Spleen (tissue), 11 donors: ENCODE measurements around the gene GTF2H4. TPM values are rescaled to one million over a fixed set of nuclear protein-coding genes. Genes with fewer than 3 reads are reported as not detected.

Experiments used
- DNase-seq: peaks from one replicate; pipeline ENCODE4 v3.0.0-alpha.2; 2020
- H3K27ac ChIP-seq, 8 donors: fragments of 200-600 bp; sonication (generic) in 7 of 8; 1 replicate in 4 of 8; 2 replicates in 4 of 8; pipeline versions ENCODE4 v1.5.0 to v1.8.0; 2016 to 2021; ENCODE audit warnings: inconsistent platforms in 4 of 8, mild to moderate bottlenecking in 4 of 8, moderate library complexity in 1 of 8
- H3K27me3 ChIP-seq, 7 donors: fragments of 200-600 bp; sonication (generic) in 6 of 7; replicated peaks in 1 of 7; 1 replicate in 4 of 7; 2 replicates in 3 of 7; pipeline versions ENCODE4 v1.5.0 to v1.8.0; 2016 to 2021; ENCODE audit warnings: inconsistent platforms in 3 of 7, mild to moderate bottlenecking in 1 of 7
- H3K36me3 ChIP-seq, 6 donors: fragments of 200-600 bp; sonication (generic) in 5 of 6; 1 replicate in 4 of 6; 2 replicates in 2 of 6; pipeline versions ENCODE4 v1.5.0 to v1.8.0; 2016 to 2021; ENCODE audit warnings: inconsistent platforms in 2 of 6
- H3K4me1 ChIP-seq, 6 donors: fragments of 200-600 bp; sonication (generic) in 5 of 6; 1 replicate in 3 of 6; 2 replicates in 3 of 6; pipeline versions ENCODE4 v1.5.0 to v1.8.0; 2016 to 2021; ENCODE audit warnings: inconsistent platforms in 3 of 6
- H3K4me3 ChIP-seq, 8 donors: fragments of 200-600 bp; sonication (generic) in 7 of 8; 1 replicate in 4 of 8; 2 replicates in 4 of 8; pipeline versions ENCODE4 v1.5.0 to v1.8.0; 2016 to 2021; ENCODE audit warnings: inconsistent platforms in 4 of 8, mild to moderate bottlenecking in 4 of 8, moderate library complexity in 2 of 8
- H3K9me3 ChIP-seq, 8 donors: fragments of 200-600 bp; sonication (generic) in 7 of 8; 1 replicate in 4 of 8; 2 replicates in 4 of 8; pipeline versions ENCODE4 v1.5.0 to v1.8.0; 2016 to 2021; ENCODE audit warnings: inconsistent platforms in 4 of 8
- POLR2A ChIP-seq, 3 donors: fragments of 450-650 bp; IDR thresholded peaks; one replicate each; pipeline ENCODE4 v1.5.1; 2017; ENCODE audit warnings: antibody characterized with exemption in 3 of 3, mild to moderate bottlenecking in 1 of 3
- POLR2AphosphoS5 ChIP-seq, 3 donors: sonication (generic); formaldehyde crosslinking; IDR thresholded peaks; one replicate each; pipeline ENCODE4 v1.5.1; 2017; ENCODE audit warnings: antibody characterized with exemption in 3 of 3
- WGBS, 5 donors: extraction: QIAGEN DNeasy Blood & Tissue Kit in 3 of 5; methylation state at CpG; one replicate each; pipeline versions ENCODE4 v1.1.5 to v1.1.7; 2013 to 2018; 5-methylcytosine and 5-hydroxymethylcytosine counted together
- intact Hi-C: fragments of 100-400 bp; cut with DNase I; formaldehyde crosslinking; loops from one replicate; pipeline ENCODE4 v1.15.0; 2023; ENCODE audit warnings: low total_unique reads
- polyA plus RNA-seq, 3 donors: library from polyadenylated mRNA; stranded (reverse); fragments of 200-250 nt; gene quantifications; one replicate each; pipeline ENCODE4 v1.2.1, GENCODE V29; 2013
- total RNA-seq, 7 donors: library from RNA; depleted of rRNA in 3 of 7; stranded (reverse); fragments of >200 nt in 3 of 7; fragmentation: NEBNext Ultra II Directional in 4 of 7; extraction: Animal tissue kit (Norgen Biotek cat#: 25700) in 4 of 7; gene quantifications; one replicate each; pipeline versions ENCODE4 v1.1.0 to v1.2.1, GENCODE V29; 2016 to 2021
- TF ChIP-seq, protein P1 (sequence below), 11 experiments: fragments of 200-600 bp in 7 of 11; fragments of 450-650 bp in 4 of 11; sonication (generic) in 4 of 11; IDR thresholded peaks in 8 of 11; conservative IDR thresholded peaks in 3 of 11; 1 replicate in 7 of 11; 2 replicates in 4 of 11; pipeline versions ENCODE4 v1.4.0 to v1.8.0; 2016 to 2021; ENCODE audit warnings: antibody characterized with exemption in 11 of 11, inconsistent platforms in 4 of 11, mild to moderate bottlenecking in 1 of 11
- donor health status: healthy with polysubstance abuse.
- donor health status: DM: no; HTN: no; CAD: no; lungs with moderate emphysema.
- donor health status: DM: no; HTN: no; CAD: no.
- donor health status: Bipolar disorder and iron deficiency.
- donor health status: healthy.
- donor health status: DM: no; HTN: no; CAD: no.
- donor health status: DM: yes; HTN: yes; CAD: no.

Gene GTF2H4
- total and polyA plus RNA-seq, 10 donors, result 20.6 to 49.7 (median 29.3) TPM

DNA sequence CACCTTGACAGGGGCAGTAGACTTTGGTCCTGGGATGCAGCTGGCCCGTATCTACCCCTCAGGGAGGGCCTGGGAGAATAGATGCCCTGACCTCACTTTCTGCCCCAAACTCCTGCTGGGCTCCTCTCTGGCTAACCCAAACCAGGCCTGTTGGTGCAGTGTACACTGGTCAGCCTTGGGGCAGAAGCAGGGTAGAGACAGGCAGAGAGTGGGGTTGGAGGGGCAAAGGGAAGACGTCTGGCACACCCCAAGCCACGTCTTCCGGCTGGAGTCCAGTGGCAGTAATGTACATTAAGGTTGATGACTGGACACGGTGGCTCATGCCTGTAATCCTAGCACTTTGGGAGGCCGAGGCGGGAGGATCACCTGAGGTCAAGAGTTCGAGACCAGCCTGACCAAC lies 14.3 kb upstream of the GTF2H4 start:
- peak; percentile 44 for DNase-seq
- no peaks in the 10 kb centered on the region for H3K4me1 ChIP-seq
- no peaks in the 10 kb centered on the region for H3K9me3 ChIP-seq
- no peak for TF ChIP-seq POLR2AphosphoS5 (IDR thresholded peaks at IDR 0.05)
- no peak for TF ChIP-seq POLR2A (IDR thresholded peaks at IDR 0.05)
- TF ChIP-seq, protein P1, sequence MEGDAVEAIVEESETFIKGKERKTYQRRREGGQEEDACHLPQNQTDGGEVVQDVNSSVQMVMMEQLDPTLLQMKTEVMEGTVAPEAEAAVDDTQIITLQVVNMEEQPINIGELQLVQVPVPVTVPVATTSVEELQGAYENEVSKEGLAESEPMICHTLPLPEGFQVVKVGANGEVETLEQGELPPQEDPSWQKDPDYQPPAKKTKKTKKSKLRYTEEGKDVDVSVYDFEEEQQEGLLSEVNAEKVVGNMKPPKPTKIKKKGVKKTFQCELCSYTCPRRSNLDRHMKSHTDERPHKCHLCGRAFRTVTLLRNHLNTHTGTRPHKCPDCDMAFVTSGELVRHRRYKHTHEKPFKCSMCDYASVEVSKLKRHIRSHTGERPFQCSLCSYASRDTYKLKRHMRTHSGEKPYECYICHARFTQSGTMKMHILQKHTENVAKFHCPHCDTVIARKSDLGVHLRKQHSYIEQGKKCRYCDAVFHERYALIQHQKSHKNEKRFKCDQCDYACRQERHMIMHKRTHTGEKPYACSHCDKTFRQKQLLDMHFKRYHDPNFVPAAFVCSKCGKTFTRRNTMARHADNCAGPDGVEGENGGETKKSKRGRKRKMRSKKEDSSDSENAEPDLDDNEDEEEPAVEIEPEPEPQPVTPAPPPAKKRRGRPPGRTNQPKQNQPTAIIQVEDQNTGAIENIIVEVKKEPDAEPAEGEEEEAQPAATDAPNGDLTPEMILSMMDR (IDR thresholded peaks at IDR 0.05 in 8 of 11, conservative IDR thresholded peaks at IDR 0.05 in 3 of 11), result no peak
- 88 to 96% (median 92%) methylated on average over 7 to 8 of the region's 8 CpGs for WGBS, 5 donors
- H3K4me3 ChIP-seq, result no peak overlapping the region
- intact Hi-C loops, result no loop called here
- H3K36me3 ChIP-seq, result peaks cover 0 to 97% (median 40%) of the 10 kb centered on the region in 6 donors
- no peaks in the 10 kb centered on the region for H3K27me3 ChIP-seq
- H3K27ac ChIP-seq, result no peak overlapping the region

DNA sequence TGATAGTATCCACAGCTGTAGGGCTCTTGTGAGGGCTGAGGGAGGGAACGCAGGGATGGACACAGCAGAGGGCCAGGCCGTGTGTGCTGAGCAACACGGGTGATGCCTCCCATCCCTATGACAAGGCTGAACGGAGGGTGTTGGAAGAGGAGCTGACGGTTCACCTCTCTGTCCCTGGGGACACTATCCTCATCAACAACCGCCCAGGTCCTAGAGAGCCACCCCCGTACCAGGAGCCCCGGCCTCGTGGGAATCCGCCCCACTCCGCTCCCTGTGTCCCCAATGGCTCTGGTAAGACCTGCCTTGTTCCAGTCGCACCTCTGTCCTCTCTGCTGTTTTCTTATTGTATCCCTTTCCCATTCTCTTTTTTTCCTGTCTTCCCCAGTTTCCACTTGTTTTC lies 13.6 kb upstream of the GTF2H4 start:
- Histone ChIP-seq H3K36me3 (peaks cover 0 to 97% (median 41%) of the 10 kb centered on the region in 6 donors), H3K9me3 (no peaks in the 10 kb centered on the region), H3K27ac (no peak overlapping the region), H3K4me3 (no peak overlapping the region), H3K4me1 (no peaks in the 10 kb centered on the region), H3K27me3 (no peaks in the 10 kb centered on the region)
- TF ChIP-seq, protein P1 (IDR thresholded peaks at IDR 0.05 in 8 of 11, conservative IDR thresholded peaks at IDR 0.05 in 3 of 11), result no peak
- TF ChIP-seq POLR2A (IDR thresholded peaks at IDR 0.05) (no peak), POLR2AphosphoS5 (IDR thresholded peaks at IDR 0.05) (no peak)
- intact Hi-C loops, result no loop called here
- DNase-seq, result peak; percentile 51
- 87 to 96% (median 90%) methylated on average over 12 of the region's 12 CpGs for WGBS, 5 donors

DNA sequence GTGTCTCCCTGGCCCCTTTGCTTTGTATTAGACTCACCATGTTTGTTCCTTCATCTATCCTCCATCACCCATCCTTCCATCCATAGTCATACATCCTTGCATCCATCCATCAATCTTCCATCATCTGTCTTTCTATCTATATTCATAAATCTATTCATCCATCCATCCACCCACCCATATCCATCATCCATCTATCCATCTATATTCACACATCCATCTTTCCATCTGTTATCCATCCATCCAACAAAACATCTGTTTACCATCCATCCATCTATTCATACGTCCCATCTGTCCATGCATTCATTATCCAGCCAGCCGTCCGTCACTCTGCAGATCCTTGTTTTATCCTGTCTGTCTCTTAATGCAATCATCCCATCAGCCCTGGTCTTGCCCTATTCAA lies 13.1 kb upstream of the GTF2H4 start:
- TF ChIP-seq POLR2A (IDR thresholded peaks at IDR 0.05) (no peak), POLR2AphosphoS5 (IDR thresholded peaks at IDR 0.05) (no peak)
- H3K4me3 ChIP-seq, result no peak overlapping the region
- no peak for DNase-seq
- intact Hi-C loops, result no loop called here
- no peaks in the 10 kb centered on the region for H3K4me1 ChIP-seq
- H3K27ac ChIP-seq, result no peak overlapping the region
- no peaks in the 10 kb centered on the region for H3K27me3 ChIP-seq
- 94 to 97% (median 94%) methylated on average over 3 of the region's 3 CpGs for WGBS, 5 donors
- peaks cover 0 to 96% (median 40%) of the 10 kb centered on the region in 6 donors for H3K36me3 ChIP-seq
- no peaks in the 10 kb centered on the region for H3K9me3 ChIP-seq

DNA sequence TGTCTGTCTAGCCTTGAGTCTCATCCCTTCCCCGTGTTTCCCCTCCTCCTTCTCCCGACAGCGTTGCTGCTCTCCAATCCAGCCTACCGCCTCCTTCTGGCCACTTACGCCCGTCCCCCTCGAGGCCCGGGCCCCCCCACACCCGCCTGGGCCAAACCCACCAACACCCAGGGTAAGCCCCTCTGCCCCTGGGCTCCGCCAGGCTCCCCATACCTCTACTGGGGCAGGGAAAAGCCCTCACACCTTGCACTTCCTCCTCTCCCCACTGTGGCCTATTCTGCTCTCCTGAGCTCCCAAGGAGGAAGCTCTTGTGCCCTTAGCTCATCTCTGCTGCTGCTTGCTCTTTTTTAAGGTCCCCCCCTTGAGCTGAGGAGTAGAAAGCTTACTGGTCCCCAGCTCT lies 12.7 kb upstream of the GTF2H4 start:
- Histone ChIP-seq H3K27me3 (no peaks in the 10 kb centered on the region), H3K27ac (no peak overlapping the region), H3K4me3 (no peak overlapping the region), H3K4me1 (no peaks in the 10 kb centered on the region), H3K9me3 (no peaks in the 10 kb centered on the region), H3K36me3 (peaks cover 0 to 92% (median 38%) of the 10 kb centered on the region in 6 donors)
- no peak for TF ChIP-seq POLR2A (IDR thresholded peaks at IDR 0.05)
- TF ChIP-seq, protein P1 (IDR thresholded peaks at IDR 0.05 in 8 of 11, conservative IDR thresholded peaks at IDR 0.05 in 3 of 11), result no peak
- no peak for TF ChIP-seq POLR2AphosphoS5 (IDR thresholded peaks at IDR 0.05)
- 78 to 87% (median 83%) methylated on average over 10 of the region's 10 CpGs for WGBS, 5 donors
- DNase-seq, result peak; percentile 34
- intact Hi-C loops, result no loop called here

DNA sequence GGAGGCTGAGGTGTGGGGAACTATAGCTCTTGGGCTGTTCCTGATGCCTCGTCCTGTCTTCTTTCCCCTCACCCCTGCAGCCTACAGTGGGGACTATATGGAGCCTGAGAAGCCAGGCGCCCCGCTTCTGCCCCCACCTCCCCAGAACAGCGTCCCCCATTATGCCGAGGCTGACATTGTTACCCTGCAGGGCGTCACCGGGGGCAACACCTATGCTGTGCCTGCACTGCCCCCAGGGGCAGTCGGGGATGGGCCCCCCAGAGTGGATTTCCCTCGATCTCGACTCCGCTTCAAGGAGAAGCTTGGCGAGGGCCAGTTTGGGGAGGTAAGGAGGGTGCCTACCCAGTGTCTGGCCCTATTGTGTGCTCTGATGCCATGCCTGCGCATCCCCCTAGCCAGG lies 11.5 kb upstream of the GTF2H4 start:
- 85 to 96% (median 92%) methylated on average over 13 of the region's 13 CpGs for WGBS, 5 donors
- Histone ChIP-seq H3K27me3 (no peaks in the 10 kb centered on the region), H3K27ac (no peak overlapping the region), H3K36me3 (peaks cover 0 to 83% (median 35%) of the 10 kb centered on the region in 6 donors), H3K4me1 (no peaks in the 10 kb centered on the region), H3K4me3 (no peak overlapping the region), H3K9me3 (no peaks in the 10 kb centered on the region)
- TF ChIP-seq POLR2A (IDR thresholded peaks at IDR 0.05) (no peak), POLR2AphosphoS5 (IDR thresholded peaks at IDR 0.05) (no peak)
- TF ChIP-seq, protein P1 (IDR thresholded peaks at IDR 0.05 in 8 of 11, conservative IDR thresholded peaks at IDR 0.05 in 3 of 11), result no peak
- intact Hi-C loops, result no loop called here
- peak; percentile 45 for DNase-seq
